ENCODE results near the gene C19orf44.

- no peak for TF ChIP-seq CTCF (IDR thresholded peaks at IDR 0.05; ENCODE audit: low read depth, low read length)
- TF ChIP-seq EZH2phosphoT487 (IDR thresholded peaks at IDR 0.05; ENCODE audit: low read depth): no peak
Observed at GRCh38 chr19:16455489-16455888, 40.7 kb upstream of the C19orf44 start.

All from OCI-LY3 (cell line).